Measurements from ENCODE around the gene DCHS1. TPM values are rescaled to one million over a fixed set of nuclear protein-coding genes. Genes with fewer than 3 reads are reported as not detected.

Gene DCHS1
- total and polyA plus RNA-seq, 10 of the 15 experiments (the other 5 are each of a cell fraction or from before 2014, with no cell fraction given) = 0.02 to 0.64 (median 0.18) TPM; not detected in 1

- TF ChIP-seq SPI1 (IDR thresholded peaks at IDR 0.05; ENCODE audit: borderline replicate concordance, insufficient read depth, low read depth, low read length) (no peak), ATF7 (IDR thresholded peaks at IDR 0.05; ENCODE audit: low read depth) (peak; percentile 81), FOXM1 (IDR thresholded peaks at IDR 0.05; ENCODE audit: low read depth, low read length) (no peak), PAX5 (IDR thresholded peaks at IDR 0.05; ENCODE audit: borderline replicate concordance, low read depth, low read length) (peak; percentile 41; the same call in 1 of the 2 replicates), RBBP5 (conservative IDR thresholded peaks at IDR 0.05) (no peak), ESRRA (IDR thresholded peaks at IDR 0.05; ENCODE audit: low read length) (no peak), WRNIP1 (IDR thresholded peaks at IDR 0.05; ENCODE audit: borderline replicate concordance, low read depth, low read length) (peak; percentile 78; the same call in 1 of the 2 replicates), ZSCAN29 (IDR thresholded peaks at IDR 0.05) (no peak), FOS (IDR thresholded peaks at IDR 0.05; ENCODE audit: borderline replicate concordance, extremely low read depth, insufficient read length) (peak; percentile 88), ASH2L (IDR thresholded peaks at IDR 0.05; ENCODE audit: borderline replicate concordance, low read depth) (no peak), POLR2A (IDR thresholded peaks at IDR 0.05; ENCODE audit: low read depth, low read length) (peak; percentile 76), BCL11A (IDR thresholded peaks at IDR 0.05; ENCODE audit: low read depth, low read length) (0 out of 2 replicates have a peak, but pooled peaks have one; percentile 12), RB1 (IDR thresholded peaks at IDR 0.05; ENCODE audit: borderline replicate concordance) (no peak), IRF4 (IDR thresholded peaks at IDR 0.05; ENCODE audit: low read depth, low read length) (0 out of 2 replicates have a peak, but pooled peaks have one; percentile 18)
- TF ChIP-seq, protein P1, sequence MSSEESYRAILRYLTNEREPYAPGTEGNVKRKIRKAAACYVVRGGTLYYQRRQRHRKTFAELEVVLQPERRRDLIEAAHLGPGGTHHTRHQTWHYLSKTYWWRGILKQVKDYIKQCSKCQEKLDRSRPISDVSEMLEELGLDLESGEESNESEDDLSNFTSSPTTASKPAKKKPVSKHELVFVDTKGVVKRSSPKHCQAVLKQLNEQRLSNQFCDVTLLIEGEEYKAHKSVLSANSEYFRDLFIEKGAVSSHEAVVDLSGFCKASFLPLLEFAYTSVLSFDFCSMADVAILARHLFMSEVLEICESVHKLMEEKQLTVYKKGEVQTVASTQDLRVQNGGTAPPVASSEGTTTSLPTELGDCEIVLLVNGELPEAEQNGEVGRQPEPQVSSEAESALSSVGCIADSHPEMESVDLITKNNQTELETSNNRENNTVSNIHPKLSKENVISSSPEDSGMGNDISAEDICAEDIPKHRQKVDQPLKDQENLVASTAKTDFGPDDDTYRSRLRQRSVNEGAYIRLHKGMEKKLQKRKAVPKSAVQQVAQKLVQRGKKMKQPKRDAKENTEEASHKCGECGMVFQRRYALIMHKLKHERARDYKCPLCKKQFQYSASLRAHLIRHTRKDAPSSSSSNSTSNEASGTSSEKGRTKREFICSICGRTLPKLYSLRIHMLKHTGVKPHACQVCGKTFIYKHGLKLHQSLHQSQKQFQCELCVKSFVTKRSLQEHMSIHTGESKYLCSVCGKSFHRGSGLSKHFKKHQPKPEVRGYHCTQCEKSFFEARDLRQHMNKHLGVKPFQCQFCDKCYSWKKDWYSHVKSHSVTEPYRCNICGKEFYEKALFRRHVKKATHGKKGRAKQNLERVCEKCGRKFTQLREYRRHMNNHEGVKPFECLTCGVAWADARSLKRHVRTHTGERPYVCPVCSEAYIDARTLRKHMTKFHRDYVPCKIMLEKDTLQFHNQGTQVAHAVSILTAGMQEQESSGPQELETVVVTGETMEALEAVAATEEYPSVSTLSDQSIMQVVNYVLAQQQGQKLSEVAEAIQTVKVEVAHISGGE (CRISPR knock-in tag; IDR thresholded peaks at IDR 0.05) = no peak
- TF ChIP-seq, protein P2, sequence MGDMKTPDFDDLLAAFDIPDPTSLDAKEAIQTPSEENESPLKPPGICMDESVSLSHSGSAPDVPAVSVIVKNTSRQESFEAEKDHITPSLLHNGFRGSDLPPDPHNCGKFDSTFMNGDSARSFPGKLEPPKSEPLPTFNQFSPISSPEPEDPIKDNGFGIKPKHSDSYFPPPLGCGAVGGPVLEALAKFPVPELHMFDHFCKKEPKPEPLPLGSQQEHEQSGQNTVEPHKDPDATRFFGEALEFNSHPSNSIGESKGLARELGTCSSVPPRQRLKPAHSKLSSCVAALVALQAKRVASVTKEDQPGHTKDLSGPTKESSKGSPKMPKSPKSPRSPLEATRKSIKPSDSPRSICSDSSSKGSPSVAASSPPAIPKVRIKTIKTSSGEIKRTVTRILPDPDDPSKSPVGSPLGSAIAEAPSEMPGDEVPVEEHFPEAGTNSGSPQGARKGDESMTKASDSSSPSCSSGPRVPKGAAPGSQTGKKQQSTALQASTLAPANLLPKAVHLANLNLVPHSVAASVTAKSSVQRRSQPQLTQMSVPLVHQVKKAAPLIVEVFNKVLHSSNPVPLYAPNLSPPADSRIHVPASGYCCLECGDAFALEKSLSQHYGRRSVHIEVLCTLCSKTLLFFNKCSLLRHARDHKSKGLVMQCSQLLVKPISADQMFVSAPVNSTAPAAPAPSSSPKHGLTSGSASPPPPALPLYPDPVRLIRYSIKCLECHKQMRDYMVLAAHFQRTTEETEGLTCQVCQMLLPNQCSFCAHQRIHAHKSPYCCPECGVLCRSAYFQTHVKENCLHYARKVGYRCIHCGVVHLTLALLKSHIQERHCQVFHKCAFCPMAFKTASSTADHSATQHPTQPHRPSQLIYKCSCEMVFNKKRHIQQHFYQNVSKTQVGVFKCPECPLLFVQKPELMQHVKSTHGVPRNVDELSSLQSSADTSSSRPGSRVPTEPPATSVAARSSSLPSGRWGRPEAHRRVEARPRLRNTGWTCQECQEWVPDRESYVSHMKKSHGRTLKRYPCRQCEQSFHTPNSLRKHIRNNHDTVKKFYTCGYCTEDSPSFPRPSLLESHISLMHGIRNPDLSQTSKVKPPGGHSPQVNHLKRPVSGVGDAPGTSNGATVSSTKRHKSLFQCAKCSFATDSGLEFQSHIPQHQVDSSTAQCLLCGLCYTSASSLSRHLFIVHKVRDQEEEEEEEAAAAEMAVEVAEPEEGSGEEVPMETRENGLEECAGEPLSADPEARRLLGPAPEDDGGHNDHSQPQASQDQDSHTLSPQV (IDR thresholded peaks at IDR 0.05) = no peak
- TF ChIP-seq, protein P3, sequence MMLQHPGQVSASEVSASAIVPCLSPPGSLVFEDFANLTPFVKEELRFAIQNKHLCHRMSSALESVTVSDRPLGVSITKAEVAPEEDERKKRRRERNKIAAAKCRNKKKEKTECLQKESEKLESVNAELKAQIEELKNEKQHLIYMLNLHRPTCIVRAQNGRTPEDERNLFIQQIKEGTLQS (IDR thresholded peaks at IDR 0.05; ENCODE audit: borderline replicate concordance, extremely low read depth, low read depth, low read length) = peak; percentile 96
- TF ChIP-seq, protein P4, sequence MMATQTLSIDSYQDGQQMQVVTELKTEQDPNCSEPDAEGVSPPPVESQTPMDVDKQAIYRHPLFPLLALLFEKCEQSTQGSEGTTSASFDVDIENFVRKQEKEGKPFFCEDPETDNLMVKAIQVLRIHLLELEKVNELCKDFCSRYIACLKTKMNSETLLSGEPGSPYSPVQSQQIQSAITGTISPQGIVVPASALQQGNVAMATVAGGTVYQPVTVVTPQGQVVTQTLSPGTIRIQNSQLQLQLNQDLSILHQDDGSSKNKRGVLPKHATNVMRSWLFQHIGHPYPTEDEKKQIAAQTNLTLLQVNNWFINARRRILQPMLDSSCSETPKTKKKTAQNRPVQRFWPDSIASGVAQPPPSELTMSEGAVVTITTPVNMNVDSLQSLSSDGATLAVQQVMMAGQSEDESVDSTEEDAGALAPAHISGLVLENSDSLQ (IDR thresholded peaks at IDR 0.05) = peak; percentile 51; the same call in 1 of the 2 replicates
These were observed 36.4 kb downstream of the DCHS1 start, which contains the start of gene TPP1 (continued) for GRCh38 chr11:6619004-6619745.

All from GM12878 (cell line).